ENCODE data around the gene PTPRM.

DNA sequence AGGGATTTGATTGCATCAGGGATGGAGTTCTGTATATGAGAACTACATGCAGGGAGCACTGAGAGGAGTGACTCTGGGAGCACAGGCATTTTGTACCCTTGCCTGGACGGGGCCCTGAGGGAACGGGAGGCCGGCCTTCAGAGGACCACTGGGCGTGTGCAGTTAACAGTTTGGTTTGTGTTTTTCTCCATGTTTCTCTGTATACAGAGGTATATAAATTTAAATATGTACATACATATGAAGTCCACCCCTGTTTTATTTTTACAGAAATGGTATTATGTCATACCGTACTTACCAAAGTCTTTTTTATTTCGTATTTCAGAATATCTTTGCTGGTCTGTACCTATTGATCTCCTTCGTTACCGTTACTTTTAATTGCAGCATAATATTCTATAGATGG is 111.3 kb downstream of the PTPRM start:
- TF ChIP-seq CTCF (IDR thresholded peaks at IDR 0.05; ENCODE audit: borderline replicate concordance, extremely low read depth, low read length, poor library complexity, severe bottlenecking) (no peak), EZH2 (IDR thresholded peaks at IDR 0.05; ENCODE audit: borderline replicate concordance, low read depth, low read length, severe bottlenecking) (no peak)

Measured in DND-41 (cell line).